RWPE1 (cell line): Measurements from ENCODE around the gene NFIA.

Experiments used
- CTCF ChIA-PET: fragments of 350-600 bp; sonication (Branson Sonifier 250); formaldehyde crosslinking; extraction: SDS; loops from one replicate; lab custom pipeline; 2021; lab: Yijun Ruan, JAX
- POLR2A ChIA-PET: fragments of 400-600 bp; formaldehyde crosslinking; extraction: SDS; loops from one replicate; lab custom pipeline; 2020; ENCODE audit warnings: antibody characterized with exemption; ENCODE audit not compliant: low non-redundant PET; lab: Yijun Ruan, JAX
- DNase-seq: peaks from one replicate; pipeline ENCODE4 v3.0.0; 2012; ENCODE audit warnings: low spot score
- H3K27ac ChIP-seq: fragments of 450-650 bp; 2 replicates; pipeline ENCODE4 v1.5.1; 2017
- CTCF ChIP-seq: fragments of 450-650 bp; conservative IDR thresholded peaks from 2 replicates; pipeline ENCODE4 v1.5.1; 2017; ENCODE audit warnings: low read depth, mild to moderate bottlenecking

Gene NFIA

GRCh38 chr1:61151565-61151964 is 69.2 kb downstream of the NFIA start:
- ChIA-PET CTCF (interaction anchor here (1.1 kb wide), 1 partner anchor 102 kb away, joined by 5 read pairs; no protein-coding TSS in a partner anchor), POLR2A (no interaction called here)
- TF ChIP-seq CTCF = no peak
- no peak for DNase-seq
- no peak overlapping the region for H3K27ac ChIP-seq

DNA sequence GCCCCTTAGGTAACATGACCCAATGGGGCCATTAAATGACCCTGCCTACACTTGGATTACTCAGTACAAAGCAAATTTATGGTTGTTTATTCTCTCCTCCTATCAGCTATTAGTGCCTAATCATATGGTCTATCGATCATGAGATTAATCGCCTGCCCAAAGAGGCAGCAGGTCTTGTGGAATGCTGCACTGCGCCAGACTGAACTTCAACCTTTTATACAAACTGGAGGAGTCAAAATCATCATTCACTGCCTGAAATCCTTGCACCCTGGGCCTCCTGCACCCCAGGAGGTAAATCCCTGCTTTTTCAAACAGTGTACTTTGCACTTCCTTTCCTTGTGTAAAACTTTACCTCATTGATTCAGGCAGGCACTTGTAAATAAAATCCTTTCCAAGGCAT is 69.7 kb downstream of the NFIA start:
- no peak overlapping the region for H3K27ac ChIP-seq
- TF ChIP-seq CTCF = no peak
- POLR2A ChIA-PET = no interaction called here
- no peak for DNase-seq
- CTCF ChIA-PET = no interaction called here

GRCh38 chr1:61152469-61153105 is 70.2 kb downstream of the NFIA start:
- DNase-seq = no peak
- ChIA-PET CTCF (no interaction called here), POLR2A (no interaction called here)
- no peak overlapping the region for H3K27ac ChIP-seq
- TF ChIP-seq CTCF = no peak

GRCh38 chr1:61156576-61157467 is 74.5 kb downstream of the NFIA start:
- no peak for DNase-seq
- POLR2A ChIA-PET = no interaction called here
- H3K27ac ChIP-seq = no peak overlapping the region
- TF ChIP-seq CTCF = no peak
- CTCF ChIA-PET = interaction anchor here (2.3 kb wide), 1 partner anchor 11 kb away, joined by 6 read pairs; no protein-coding TSS in a partner anchor

DNA sequence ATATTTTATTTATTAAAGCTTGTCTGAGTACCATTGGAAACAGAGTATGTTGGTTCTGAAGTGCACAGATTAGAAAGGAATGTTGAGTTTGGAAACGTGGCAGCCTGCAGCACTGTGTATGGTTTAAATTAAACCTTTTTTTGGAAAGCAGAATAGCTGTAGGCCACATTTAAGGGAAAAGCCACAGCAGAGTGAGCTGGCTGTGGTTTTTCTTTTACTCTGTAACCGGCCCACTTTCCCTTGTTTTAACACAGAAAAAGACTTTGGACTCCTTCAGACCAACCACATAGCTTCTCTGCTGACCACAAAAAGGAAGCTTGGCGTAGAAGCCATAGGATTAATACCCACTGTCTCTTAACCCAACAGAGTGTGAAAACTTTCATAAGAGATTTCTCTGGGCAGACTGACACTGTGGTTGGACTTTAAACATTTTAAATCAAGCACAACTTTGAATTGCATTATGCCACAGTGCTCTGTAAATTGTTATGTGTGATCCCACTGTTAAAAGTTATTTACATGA is 75.2 kb downstream of the NFIA start:
- POLR2A ChIA-PET = no interaction called here
- DNase-seq = no peak

More for the DNA sequence above, 75.2 kb downstream of the NFIA start:
- TF ChIP-seq CTCF = no peak
- CTCF ChIA-PET = interaction anchor here (2.3 kb wide), 1 partner anchor 10 kb away, joined by 6 read pairs; no protein-coding TSS in a partner anchor
- H3K27ac ChIP-seq = no peak overlapping the region
